H1 (cell line): ENCODE measurements around the gene CBLB. TPM values are rescaled to one million over a fixed set of nuclear protein-coding genes. Genes with fewer than 3 reads are reported as not detected.

Experiments used
- CTCF ChIA-PET: fragments of 300-600 bp; sonication (Branson Sonifier 250); formaldehyde crosslinking; loops from one replicate; lab custom pipeline; 2021; ENCODE audit not compliant: partially characterized antibody; lab: Charles Lee
- POLR2A ChIA-PET: fragments of 300-600 bp; sonication (Branson Sonifier 250); formaldehyde crosslinking; loops from one replicate; lab custom pipeline; 2021; ENCODE audit warnings: inconsistent platforms; ENCODE audit not compliant: partially characterized antibody; lab: Charles Lee
- DNase-seq, 2 experiments: peaks; one replicate each; pipeline versions ENCODE4 v3.0.0 to v3.0.0-alpha.2; 2010 to 2022; ENCODE audit warnings: low spot score in 2 of 2, low read depth in 1 of 2, mixed read lengths in 1 of 2
- FAIRE-seq: peaks from 2 replicates; lab custom pipeline; 2011; peaks lifted over from hg19 to GRCh38; lab: Jason Lieb, UNC
- H2AFZ ChIP-seq: 2 replicates; pipeline ENCODE4 v1.8.1; 2012; ENCODE audit warnings: low read length, inconsistent platforms
- H2AK5ac ChIP-seq: 2 replicates; pipeline ENCODE4 v1.6.1; 2013; ENCODE audit warnings: low read depth, low read length
- H2BK120ac ChIP-seq: replicated peaks from 2 replicates; pipeline ENCODE3; 2013; ENCODE audit warnings: low read depth, low read length, inconsistent platforms
- H2BK12ac ChIP-seq: 2 replicates; pipeline ENCODE4 v1.6.1; 2013; ENCODE audit warnings: low read depth, low read length
- H2BK15ac ChIP-seq: 2 replicates; pipeline ENCODE4 v1.6.1; 2013; ENCODE audit warnings: low read length
- H2BK20ac ChIP-seq: 2 replicates; pipeline ENCODE4 v1.6.1; 2013; ENCODE audit warnings: low read length
- H2BK5ac ChIP-seq: 2 replicates; pipeline ENCODE4 v1.6.1; 2013; ENCODE audit warnings: low read depth, low read length
- H3K14ac ChIP-seq: 2 replicates; pipeline ENCODE4 v1.6.1; 2013; ENCODE audit warnings: inconsistent platforms; ENCODE audit not compliant: insufficient read length
- H3K18ac ChIP-seq: 2 replicates; pipeline ENCODE4 v1.6.1; 2013; ENCODE audit warnings: low read length; ENCODE audit errors: extremely low read depth
- H3K23ac ChIP-seq: 2 replicates; pipeline ENCODE4 v1.6.1; 2013; ENCODE audit warnings: inconsistent platforms; ENCODE audit not compliant: insufficient read length
- H3K23me2 ChIP-seq: 2 replicates; pipeline ENCODE4 v1.6.1; 2013; ENCODE audit warnings: low read depth, low read length
- H3K27ac ChIP-seq: 2 replicates; pipeline ENCODE4 v1.6.1; 2011; ENCODE audit warnings: low read depth, low read length, inconsistent platforms
- H3K27me3 ChIP-seq, 4 experiments: replicated peaks in 1 of 4; 1 replicate in 1 of 4; 2 replicates in 3 of 4; pipeline versions ENCODE4 v1.6.1 to v1.8.1; 2011 to 2013; ENCODE audit warnings: low read length in 3 of 4, mild to moderate bottlenecking in 3 of 4, inconsistent platforms in 2 of 4, mixed read lengths in 2 of 4, moderate library complexity in 1 of 4; ENCODE audit not compliant: control insufficient read depth in 3 of 4, insufficient read depth in 3 of 4; ENCODE audit errors: extremely low read depth in 1 of 4
- H3K36me3 ChIP-seq, 4 experiments: 2 replicates each; pipeline versions ENCODE4 v1.6.1 to v1.8.1; 2011 to 2013; ENCODE audit warnings: mild to moderate bottlenecking in 4 of 4, low read length in 3 of 4, moderate library complexity in 2 of 4, control low read depth in 1 of 4, inconsistent platforms in 1 of 4; ENCODE audit not compliant: insufficient read depth in 4 of 4, control insufficient read depth in 2 of 4
- H3K4ac ChIP-seq: replicated peaks from 2 replicates; pipeline ENCODE3; 2013; ENCODE audit warnings: low read length, low read depth, mixed read lengths, inconsistent platforms; ENCODE audit not compliant: insufficient read length
- H3K4me1 ChIP-seq, 4 experiments: replicated peaks in 1 of 4; 1 replicate in 1 of 4; 2 replicates in 3 of 4; pipeline versions ENCODE4 v1.6.1 to v1.8.1; 2011 to 2013; ENCODE audit warnings: low read length in 3 of 4, inconsistent platforms in 2 of 4, mixed read lengths in 1 of 4; ENCODE audit not compliant: insufficient read depth in 4 of 4, control insufficient read depth in 3 of 4
- H3K4me2 ChIP-seq, 2 experiments: 2 replicates each; pipeline versions ENCODE4 v1.6.1 to v1.8.1; 2011 to 2013; ENCODE audit warnings: low read depth in 2 of 2, low read length in 2 of 2, control low read depth in 1 of 2, inconsistent platforms in 1 of 2, mild to moderate bottlenecking in 1 of 2; ENCODE audit not compliant: insufficient read depth in 1 of 2
- H3K4me3 ChIP-seq, 4 experiments: fragments of 200-600, 300-600 bp in 1 of 4; sonication (generic), shearing (Covaris generic), sonication (Bioruptor Twin) in 1 of 4; 2 replicates each; pipeline versions ENCODE4 v1.5.1 to v1.8.1; 2011 to 2016; ENCODE audit warnings: low read length in 4 of 4, low read depth in 3 of 4, control low read depth in 2 of 4, inconsistent platforms in 2 of 4, mild to moderate bottlenecking in 2 of 4, mixed read lengths in 1 of 4, moderate library complexity in 1 of 4; ENCODE audit not compliant: insufficient read depth in 2 of 4; ENCODE audit errors: extremely low read depth in 1 of 4
- H3K56ac ChIP-seq: replicated peaks from 2 replicates; pipeline ENCODE3; 2013; ENCODE audit warnings: low read depth, mild to moderate bottlenecking, mixed read lengths, low read length, inconsistent platforms; ENCODE audit not compliant: insufficient read length
- H3K79me1 ChIP-seq: 2 replicates; pipeline ENCODE4 v1.6.1; 2013; ENCODE audit warnings: low read depth, low read length, control low read depth
- H3K79me2 ChIP-seq, 2 experiments: 2 replicates each; pipeline versions ENCODE4 v1.6.1 to v1.8.1; 2012 to 2013; ENCODE audit warnings: low read length in 2 of 2, mild to moderate bottlenecking in 2 of 2, inconsistent platforms in 1 of 2; ENCODE audit not compliant: insufficient read depth in 2 of 2, control insufficient read depth in 1 of 2
- H3K9ac ChIP-seq, 4 experiments: replicated peaks in 1 of 4; 1 replicate in 1 of 4; 2 replicates in 3 of 4; pipeline versions ENCODE4 v1.6.1 to v1.8.1; 2011 to 2013; ENCODE audit warnings: low read depth in 3 of 4, low read length in 3 of 4, control low read depth in 2 of 4, mild to moderate bottlenecking in 2 of 4, moderate library complexity in 2 of 4, inconsistent platforms in 1 of 4; ENCODE audit errors: extremely low read depth in 1 of 4
- H3K9me3 ChIP-seq, 2 experiments: 2 replicates each; pipeline versions ENCODE4 v1.6.1 to v1.8.1; 2012 to 2013; ENCODE audit warnings: mild to moderate bottlenecking in 2 of 2, moderate library complexity in 2 of 2, control low read depth in 1 of 2, inconsistent platforms in 1 of 2, low read depth in 1 of 2, low read length in 1 of 2, mixed read lengths in 1 of 2; ENCODE audit not compliant: insufficient read depth in 2 of 2
- H4K20me1 ChIP-seq, 2 experiments: replicated peaks in 1 of 2; 2 replicates each; pipeline versions ENCODE3 to v1.8.1; 2011 to 2013; ENCODE audit warnings: inconsistent platforms in 2 of 2, low read length in 2 of 2, mild to moderate bottlenecking in 1 of 2; ENCODE audit not compliant: insufficient read depth in 2 of 2, control insufficient read depth in 1 of 2
- H4K5ac ChIP-seq: 2 replicates; pipeline ENCODE4 v1.6.1; 2013; ENCODE audit warnings: low read length, low read depth, mixed read lengths, inconsistent platforms; ENCODE audit not compliant: insufficient read length
- H4K8ac ChIP-seq: 2 replicates; pipeline ENCODE4 v1.8.0; 2013; ENCODE audit warnings: mild to moderate bottlenecking, moderate library complexity, low read length, inconsistent platforms; ENCODE audit not compliant: insufficient read depth; ENCODE audit errors: extremely low read depth
- H4K91ac ChIP-seq: replicated peaks from 2 replicates; pipeline ENCODE3; 2013; ENCODE audit warnings: low read length, mixed read lengths, inconsistent platforms; ENCODE audit not compliant: insufficient read length
- BACH1 ChIP-seq: IDR thresholded peaks from 2 replicates; pipeline ENCODE4 v1.6.1; 2012; ENCODE audit warnings: low read length, improper control_type of control experiment
- KDM4A ChIP-seq: IDR thresholded peaks from one replicate; pipeline ENCODE4 v1.7.1; 2012; ENCODE audit warnings: low read depth, mild to moderate bottlenecking, moderate library complexity, low read length, inconsistent platforms; ENCODE audit not compliant: severe bottlenecking
- POLR2A ChIP-seq, 2 experiments: IDR thresholded peaks; 1 replicate in 1 of 2; 2 replicates in 1 of 2; pipeline ENCODE4 v1.6.1; 2011; ENCODE audit warnings: low read depth in 2 of 2, low read length in 2 of 2, mild to moderate bottlenecking in 2 of 2; ENCODE audit errors: control extremely low read depth in 1 of 2
- YY1 ChIP-seq: IDR thresholded peaks from 2 replicates; pipeline ENCODE4 v1.6.1; 2011; ENCODE audit warnings: low read depth, mild to moderate bottlenecking, low read length
- WGBS, 2 experiments: shearing (Covaris generic) in 1 of 2; methylation state at CpG; one replicate each; pipeline versions ENCODE4 v1.1.6 to v1.1.7; 2013 to 2015; ENCODE audit warnings: low lambda C conversion rate in 2 of 2, mixed read lengths in 2 of 2, inconsistent platforms in 1 of 2, low coverage in 1 of 2, missing lambda C conversion rate in 1 of 2; ENCODE audit not compliant: insufficient replicate concordance in 2 of 2, insufficient coverage in 1 of 2, insufficient read length in 1 of 2; ENCODE audit errors: extremely low coverage in 1 of 2, missing lambda C conversion rate in 1 of 2; 5-methylcytosine and 5-hydroxymethylcytosine counted together
- polyA plus RNA-seq, 7 experiments: library from polyadenylated mRNA; depleted of rRNA in 3 of 7; stranded (reverse) in 5 of 7; unstranded in 2 of 7; fragments of >200 nt in 5 of 7; fragments of 200-250 nt in 2 of 7; gene quantifications; 1 replicate in 5 of 7; 2 replicates in 1 of 7; 4 replicates in 1 of 7; pipeline versions ENCODE4 v1.2.1 to v1.2.3, GENCODE V29; 2011 to 2013; ENCODE audit warnings: missing spikeins in 2 of 7, mixed read lengths in 2 of 7
- total RNA-seq: library from RNA; stranded (reverse); fragmentation: NEBNext Ultra II Directional; extraction: Animal tissue kit (Norgen Biotek cat#: 25700); gene quantifications from 2 replicates; pipeline ENCODE4 v1.2.1, GENCODE V29; 2021

CBLB gene
- total and polyA plus RNA-seq, 2 of the 8 experiments (the other 6 are each of a cell fraction or from before 2014, with no cell fraction given) = 14.5 to 26.0 TPM

DNA sequence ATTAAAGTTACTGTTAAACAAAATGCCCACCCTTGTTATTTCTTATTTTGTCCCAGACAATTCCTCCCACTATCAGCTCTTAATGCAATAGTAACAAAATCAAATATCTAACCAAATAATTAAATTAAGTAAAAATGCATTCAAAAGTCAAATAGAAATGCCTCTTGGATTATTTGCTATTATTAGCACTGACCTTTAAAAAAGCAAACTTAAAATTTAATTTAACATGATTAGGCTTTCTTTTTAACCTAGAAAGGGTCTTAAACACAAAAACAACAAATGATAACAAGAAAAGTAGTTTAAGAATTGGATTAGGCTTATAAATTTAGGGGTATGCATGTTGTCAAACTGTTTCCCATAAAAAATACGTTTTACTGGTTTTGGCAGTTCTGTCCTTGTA is 159.8 kb downstream of the CBLB start:
- no peak overlapping the region for H4K91ac ChIP-seq
- H3K18ac ChIP-seq = no peak overlapping the region
- POLR2A ChIA-PET = no interaction called here
- no peak for FAIRE-seq
- no peaks in the 10 kb centered on the region for H4K20me1 ChIP-seq
- no peak overlapping the region for H2AFZ ChIP-seq
- H3K4me3 ChIP-seq = no peak overlapping the region
- no peaks in the 10 kb centered on the region for H3K79me1 ChIP-seq
- WGBS, 2 experiments = 86% methylated on average over 1 of the region's 1 CpG; no CpG with 5 or more reads in 1 of the 2 experiments
- no peak overlapping the region for H3K27ac ChIP-seq
- H3K4me1 ChIP-seq = no peaks in the 10 kb centered on the region
- H2BK12ac ChIP-seq = no peak overlapping the region
- no peak overlapping the region for H4K5ac ChIP-seq
- no peak overlapping the region for H2BK120ac ChIP-seq
- H2AK5ac ChIP-seq = no peak overlapping the region
- CTCF ChIA-PET = no interaction called here
- DNase-seq = no peak
- no peak overlapping the region for H3K9ac ChIP-seq
- H3K23me2 ChIP-seq = no peaks in the 10 kb centered on the region
- no peak overlapping the region for H3K56ac ChIP-seq
- no peak for TF ChIP-seq POLR2A (IDR thresholded peaks at IDR 0.05; ENCODE audit: control extremely low read depth in 1 of 2, low read depth in 2 of 2, low read length in 2 of 2)
- TF ChIP-seq BACH1 = no peak
- TF ChIP-seq YY1 = no peak
- TF ChIP-seq KDM4A = no peak
- H3K14ac ChIP-seq = no peak overlapping the region
- H3K23ac ChIP-seq = no peak overlapping the region
- H3K36me3 ChIP-seq = peaks cover 0 to 3% (median 1%) of the 10 kb centered on the region in 4 experiments; a peak in 4 of 8 replicates
- H2BK20ac ChIP-seq = no peak overlapping the region
- no peak overlapping the region for H3K4me2 ChIP-seq
- H3K27me3 ChIP-seq = no peaks in the 10 kb centered on the region
- no peak overlapping the region for H3K4ac ChIP-seq
- no peak overlapping the region for H2BK15ac ChIP-seq
- H3K9me3 ChIP-seq = no peaks in the 10 kb centered on the region
- H4K8ac ChIP-seq = no peak overlapping the region
- no peak overlapping the region for H2BK5ac ChIP-seq
- no peaks in the 10 kb centered on the region for H3K79me2 ChIP-seq
